HepG2 (cell line): ENCODE measurements around the gene SMAD7. TPM values are rescaled to one million over a fixed set of nuclear protein-coding genes. Genes with fewer than 3 reads are reported as not detected.

Source experiments
- ARID5B ChIP-seq: IDR thresholded peaks from 2 replicates; pipeline ENCODE4 v1.4.0; 2020; ENCODE audit warnings: mild to moderate bottlenecking, missing genetic modification reagents
- CENPBD1 ChIP-seq: sonication (generic); formaldehyde crosslinking; IDR thresholded peaks from 2 replicates; pipeline ENCODE4 v1.8.0; 2022; ENCODE audit warnings: missing genetic modification reagents, low read depth, mild to moderate bottlenecking, borderline replicate concordance
- FIP1L1 ChIP-seq: fragments of 200-400 bp; formaldehyde crosslinking; IDR thresholded peaks from 2 replicates; pipeline ENCODE4 v1.6.1; 2018; ENCODE audit warnings: low read depth, mild to moderate bottlenecking, low read length, moderate library complexity, borderline replicate concordance; ENCODE audit not compliant: insufficient read depth
- JARID2 ChIP-seq: sonication (generic); formaldehyde crosslinking; IDR thresholded peaks from 2 replicates; pipeline ENCODE4 v1.8.1; 2023; ENCODE audit warnings: missing genetic modification reagents, inconsistent platforms; ENCODE audit not compliant: insufficient replicate concordance
- MIER3 ChIP-seq: IDR thresholded peaks from 2 replicates; pipeline ENCODE4 v1.6.1; 2016; ENCODE audit warnings: missing compliant biosample characterization, borderline replicate concordance
- MZF1 ChIP-seq: sonication (generic); formaldehyde crosslinking; IDR thresholded peaks from 2 replicates; pipeline ENCODE4 v1.8.1; 2023; ENCODE audit warnings: mild to moderate bottlenecking, missing genetic modification reagents, borderline replicate concordance
- PHF21A ChIP-seq: sonication (generic); formaldehyde crosslinking; IDR thresholded peaks from 2 replicates; pipeline ENCODE4 v1.5.0; 2020; ENCODE audit warnings: mild to moderate bottlenecking, missing genetic modification reagents
- SAP130 ChIP-seq: IDR thresholded peaks from 2 replicates; pipeline ENCODE4 v1.6.1; 2016; ENCODE audit warnings: low read depth
- SSRP1 ChIP-seq: IDR thresholded peaks from 2 replicates; pipeline ENCODE4 v1.6.1; 2016; ENCODE audit warnings: control low read depth
- TBX2 ChIP-seq: sonication (generic); formaldehyde crosslinking; IDR thresholded peaks from 2 replicates; pipeline ENCODE4 v1.5.0; 2020; ENCODE audit warnings: missing genetic modification reagents, mild to moderate bottlenecking, borderline replicate concordance
- UBTF ChIP-seq: sonication (generic); formaldehyde crosslinking; IDR thresholded peaks from 2 replicates; pipeline ENCODE4 v1.4.0; 2020; ENCODE audit warnings: mild to moderate bottlenecking, missing genetic modification reagents
- ZNF10 ChIP-seq: sonication (generic); formaldehyde crosslinking; IDR thresholded peaks from 2 replicates; pipeline ENCODE4 v1.4.0; 2020; ENCODE audit warnings: mild to moderate bottlenecking, low read depth, missing genetic modification reagents, borderline replicate concordance
- ZNF205 ChIP-seq: IDR thresholded peaks from 2 replicates; pipeline ENCODE4 v1.6.1; 2018; ENCODE audit warnings: missing biosample characterization, missing genetic modification reagents
- ZNF34 ChIP-seq: sonication (generic); formaldehyde crosslinking; IDR thresholded peaks from 2 replicates; pipeline ENCODE4 v1.4.0; 2020; ENCODE audit warnings: mild to moderate bottlenecking, missing genetic modification reagents, borderline replicate concordance
- ZNF563 ChIP-seq: sonication (generic); formaldehyde crosslinking; IDR thresholded peaks from 2 replicates; pipeline ENCODE4 v1.8.0; 2022; ENCODE audit warnings: mild to moderate bottlenecking, moderate library complexity, missing genetic modification reagents
- ZNF850 ChIP-seq: sonication (generic); formaldehyde crosslinking; conservative IDR thresholded peaks from 2 replicates; pipeline ENCODE4 v1.9.0; 2021; ENCODE audit warnings: mild to moderate bottlenecking, missing genetic modification reagents
- polyA plus RNA-seq, 8 experiments: library from polyadenylated mRNA; depleted of rRNA in 3 of 8; stranded (reverse) in 7 of 8; unstranded in 1 of 8; fragments of >200 nt; fragmentation: Illumina TruSeq in 4 of 8; extraction: Trizol in 4 of 8; gene quantifications; 2 replicates each; pipeline versions ENCODE4 v1.2.1 to v1.2.3, GENCODE V29; 2011 to 2016; ENCODE audit warnings: low read depth in 4 of 8, missing spikeins in 1 of 8, mixed read lengths in 1 of 8; ENCODE audit not compliant: insufficient read depth in 1 of 8
- total RNA-seq, 5 experiments: library from RNA; depleted of rRNA; stranded (reverse); fragments of >200 nt; fragmentation: Illumina TruSeq; extraction: Trizol; gene quantifications; 2 replicates each; pipeline ENCODE4 v1.2.3, GENCODE V29; 2016; ENCODE audit warnings: low read depth in 1 of 5
- TF ChIP-seq, protein P1 (sequence below): sonication (generic); formaldehyde crosslinking; IDR thresholded peaks from 2 replicates; pipeline ENCODE4 v1.8.1; 2023; ENCODE audit warnings: mild to moderate bottlenecking, moderate library complexity, missing genetic modification reagents
- TF ChIP-seq, protein P2 (sequence below): sonication (generic); formaldehyde crosslinking; IDR thresholded peaks from 2 replicates; pipeline ENCODE4 v1.5.0; 2020; ENCODE audit warnings: missing genetic modification reagents
- TF ChIP-seq, protein P3 (sequence below): sonication (generic); formaldehyde crosslinking; IDR thresholded peaks from 2 replicates; pipeline ENCODE4 v1.8.1; 2023; ENCODE audit warnings: missing genetic modification reagents, mild to moderate bottlenecking, borderline replicate concordance

SMAD7 gene
- total and polyA plus RNA-seq, 2 of the 13 experiments (the other 11 are each of a cell fraction or from before 2014, with no cell fraction given), result 17.4 to 24.7 TPM

- TF ChIP-seq ZNF850 (CRISPR knock-in tag) (no peak), JARID2 (no peak), ARID5B (peak; percentile 88), MIER3 (CRISPR knock-in tag) (peak; percentile 54; the same call in 1 of the 2 replicates), TBX2 (peak; percentile 82), SAP130 (peak; percentile 88), CENPBD1 (CRISPR knock-in tag) (no peak), ZNF563 (CRISPR knock-in tag) (no peak; the same call in 1 of the 2 replicates), FIP1L1 (no peak), MZF1 (CRISPR knock-in tag) (no peak), SSRP1 (0 out of 2 replicates have a peak, but pooled peaks have one; percentile 40), ZNF205 (peak; percentile 54; the same call in 1 of the 2 replicates), UBTF (CRISPR knock-in tag) (peak; percentile 85), ZNF10 (CRISPR knock-in tag) (no peak), PHF21A (CRISPR knock-in tag) (peak; percentile 95), ZNF34 (CRISPR knock-in tag) (no peak)
- TF ChIP-seq, protein P1, sequence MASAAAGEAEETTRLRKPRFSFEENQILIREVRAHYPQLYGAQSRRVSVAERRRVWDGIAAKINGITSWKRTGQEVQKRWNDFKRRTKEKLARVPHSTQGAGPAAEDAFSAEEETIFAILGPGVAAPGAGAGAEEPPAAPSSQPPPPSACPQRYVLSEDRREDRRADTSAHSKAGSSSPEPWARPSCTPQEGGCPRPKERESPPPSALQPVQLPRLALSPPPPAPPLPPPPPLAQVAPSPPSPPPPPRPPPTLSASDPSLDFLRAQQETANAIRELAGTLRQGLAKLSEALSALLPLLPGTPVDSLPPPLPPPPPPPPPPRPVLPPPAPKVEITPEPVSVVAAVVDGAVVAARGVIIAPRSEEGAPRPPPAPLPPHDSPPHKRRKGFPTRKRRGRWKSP (CRISPR knock-in tag), result no peak
- TF ChIP-seq, protein P2, sequence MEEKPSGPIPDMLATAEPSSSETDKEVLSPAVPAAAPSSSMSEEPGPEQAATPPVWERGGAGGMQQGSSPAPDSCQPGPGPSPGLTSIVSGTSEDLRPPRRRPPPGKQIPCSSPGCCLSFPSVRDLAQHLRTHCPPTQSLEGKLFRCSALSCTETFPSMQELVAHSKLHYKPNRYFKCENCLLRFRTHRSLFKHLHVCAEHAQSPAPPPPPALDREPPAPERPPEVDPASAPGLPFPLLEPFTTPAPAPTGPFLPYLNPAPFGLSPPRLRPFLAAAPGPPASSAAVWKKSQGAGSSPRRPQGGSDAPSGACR (CRISPR knock-in tag), result 0 out of 2 replicates have a peak, but pooled peaks have one; percentile 28
- TF ChIP-seq, protein P3, sequence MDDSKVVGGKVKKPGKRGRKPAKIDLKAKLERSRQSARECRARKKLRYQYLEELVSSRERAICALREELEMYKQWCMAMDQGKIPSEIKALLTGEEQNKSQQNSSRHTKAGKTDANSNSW, result no peak
These were observed 56.9 kb downstream of the SMAD7 start (continued) for GRCh38 chr18:48893608-48894600.
